Loucy (cell line): ENCODE data around the gene RNU5D-1.

Experiments used
- EZH2phosphoT487 ChIP-seq: fragments of 200-600 bp; IDR thresholded peaks from 2 replicates; pipeline ENCODE4 v1.6.1; 2018; ENCODE audit warnings: antibody characterized with exemption, mild to moderate bottlenecking, moderate library complexity, borderline replicate concordance
- TF ChIP-seq, protein P1 (sequence below): fragments of 200-600 bp; sonication (generic); conservative IDR thresholded peaks from 2 replicates; pipeline ENCODE4 v1.5.1; 2014; ENCODE audit warnings: mild to moderate bottlenecking, antibody characterized with exemption, low read length

DNA sequence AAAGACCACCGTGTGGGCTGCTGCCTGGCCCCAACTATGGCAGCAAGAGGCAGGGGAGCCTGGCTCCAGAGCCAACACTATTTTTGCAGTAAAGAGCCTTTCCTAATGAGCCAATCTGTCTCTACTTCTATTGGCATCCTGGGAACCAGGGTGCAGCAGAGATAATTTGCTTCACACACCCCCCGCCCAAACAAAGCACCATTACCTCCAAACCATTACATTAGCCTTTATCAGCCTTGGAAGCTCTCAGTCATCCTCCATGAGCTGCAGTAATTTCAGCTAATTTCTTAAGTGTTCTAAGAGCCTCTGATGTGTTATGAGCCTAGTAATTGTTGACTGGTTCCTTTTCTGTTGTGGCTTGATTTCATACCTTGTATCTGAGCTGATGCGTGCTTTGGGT is 34.9 kb downstream of the RNU5D-1 start:
- TF ChIP-seq, protein P1, sequence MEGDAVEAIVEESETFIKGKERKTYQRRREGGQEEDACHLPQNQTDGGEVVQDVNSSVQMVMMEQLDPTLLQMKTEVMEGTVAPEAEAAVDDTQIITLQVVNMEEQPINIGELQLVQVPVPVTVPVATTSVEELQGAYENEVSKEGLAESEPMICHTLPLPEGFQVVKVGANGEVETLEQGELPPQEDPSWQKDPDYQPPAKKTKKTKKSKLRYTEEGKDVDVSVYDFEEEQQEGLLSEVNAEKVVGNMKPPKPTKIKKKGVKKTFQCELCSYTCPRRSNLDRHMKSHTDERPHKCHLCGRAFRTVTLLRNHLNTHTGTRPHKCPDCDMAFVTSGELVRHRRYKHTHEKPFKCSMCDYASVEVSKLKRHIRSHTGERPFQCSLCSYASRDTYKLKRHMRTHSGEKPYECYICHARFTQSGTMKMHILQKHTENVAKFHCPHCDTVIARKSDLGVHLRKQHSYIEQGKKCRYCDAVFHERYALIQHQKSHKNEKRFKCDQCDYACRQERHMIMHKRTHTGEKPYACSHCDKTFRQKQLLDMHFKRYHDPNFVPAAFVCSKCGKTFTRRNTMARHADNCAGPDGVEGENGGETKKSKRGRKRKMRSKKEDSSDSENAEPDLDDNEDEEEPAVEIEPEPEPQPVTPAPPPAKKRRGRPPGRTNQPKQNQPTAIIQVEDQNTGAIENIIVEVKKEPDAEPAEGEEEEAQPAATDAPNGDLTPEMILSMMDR, result no peak
- no peak for TF ChIP-seq EZH2phosphoT487
